GM23338 (cell line): ENCODE measurements around the gene NHS.

Source experiments
- CREB1 ChIP-seq: fragments of 250-450 bp; sonication (Bioruptor Pico); IDR thresholded peaks from 2 replicates; pipeline ENCODE4 v1.5.0; 2020; ENCODE audit warnings: low read depth, mild to moderate bottlenecking, moderate library complexity
- CTCF ChIP-seq, 2 experiments: fragments of 200-600 bp in 1 of 2; sonication (generic) in 1 of 2; conservative IDR thresholded peaks; 2 replicates each; pipeline versions ENCODE4 v1.5.1 to v1.6.1; 2016 to 2017; ENCODE audit warnings: antibody characterized with exemption in 2 of 2, low read depth in 2 of 2, mild to moderate bottlenecking in 2 of 2, moderate library complexity in 1 of 2
- ETS1 ChIP-seq: IDR thresholded peaks from 2 replicates; pipeline ENCODE4 v1.6.1; 2016; ENCODE audit warnings: antibody characterized with exemption
- EZH2 ChIP-seq: fragments of 200-600 bp; sonication (generic); IDR thresholded peaks from one replicate; pipeline ENCODE4 v1.8.0; 2017; ENCODE audit warnings: antibody characterized with exemption, mild to moderate bottlenecking, low read depth; ENCODE audit not compliant: unreplicated experiment
- EZH2phosphoT487 ChIP-seq: fragments of 200-600 bp; sonication (generic); IDR thresholded peaks from one replicate; pipeline ENCODE4 v1.8.1; 2018; ENCODE audit warnings: antibody characterized with exemption; ENCODE audit not compliant: unreplicated experiment
- JUNB ChIP-seq: IDR thresholded peaks from one replicate; pipeline ENCODE4 v1.6.1; 2016; ENCODE audit warnings: antibody characterized with exemption; ENCODE audit not compliant: unreplicated experiment
- NANOG ChIP-seq: IDR thresholded peaks from 2 replicates; pipeline ENCODE4 v1.6.1; 2016; ENCODE audit warnings: antibody characterized with exemption, borderline replicate concordance
- POLR2AphosphoS5 ChIP-seq: IDR thresholded peaks from 2 replicates; pipeline ENCODE4 v1.6.1; 2016; ENCODE audit warnings: antibody characterized with exemption, low read depth
- REST ChIP-seq: IDR thresholded peaks from one replicate; pipeline ENCODE4 v1.6.1; 2018; ENCODE audit warnings: antibody characterized with exemption; ENCODE audit not compliant: unreplicated experiment
- STAT1 ChIP-seq: IDR thresholded peaks from one replicate; pipeline ENCODE4 v1.6.1; 2016; ENCODE audit warnings: antibody characterized with exemption; ENCODE audit not compliant: unreplicated experiment
- ZNF114 ChIP-seq: fragments of 250-450 bp; sonication (Bioruptor Pico); IDR thresholded peaks from 2 replicates; pipeline ENCODE4 v1.5.0; 2020; ENCODE audit warnings: mild to moderate bottlenecking, moderate library complexity

- TF ChIP-seq POLR2AphosphoS5 (no peak), CTCF (conservative IDR thresholded peaks at IDR 0.05; ENCODE audit: low read depth in 2 of 2) (no peak), EZH2 (no peak), ETS1 (no peak), STAT1 (no peak), EZH2phosphoT487 (no peak), REST (no peak), CREB1 (no peak), JUNB (no peak), ZNF114 (no peak), NANOG (no peak)
Measured at GRCh38 chrX:17471121-17471520, 96.1 kb downstream of the NHS start.
